Measurements from ENCODE around the gene F7.

Gene F7

GRCh38 chr13:113117335-113117872 lies 11.8 kb downstream of the F7 start:
- no peak for TF ChIP-seq CTCF (IDR thresholded peaks at IDR 0.05)

GRCh38 chr13:113117911-113118260 lies 12.3 kb downstream of the F7 start:
- DNase-seq (ENCODE audit: low spot score), result peak; percentile 45
- TF ChIP-seq CTCF (IDR thresholded peaks at IDR 0.05), result no peak
- H3K4me3 ChIP-seq, result no peak overlapping the region
- no peak overlapping the region for H3K27ac ChIP-seq

More at GRCh38 chr13:113117335-113117872, 11.8 kb downstream of the F7 start:
- no peak for DNase-seq (ENCODE audit: low spot score)
- Histone ChIP-seq H3K27ac (no peak overlapping the region), H3K4me3 (no peak overlapping the region)

GRCh38 chr13:113118261-113119021 lies 12.8 kb downstream of the F7 start:
- H3K4me3 ChIP-seq, result no peak overlapping the region
- H3K27ac ChIP-seq, result no peak overlapping the region
- no peak for TF ChIP-seq CTCF (IDR thresholded peaks at IDR 0.05)
- DNase-seq (ENCODE audit: low spot score), result peak; percentile 47

- TF ChIP-seq CTCF (IDR thresholded peaks at IDR 0.05), result no peak
- Histone ChIP-seq H3K27ac (no peak overlapping the region), H3K4me3 (no peak overlapping the region)
- peak; percentile 33 for DNase-seq (ENCODE audit: low spot score)
These were observed 13.7 kb downstream of the F7 start for GRCh38 chr13:113119166-113119821.

GRCh38 chr13:113119822-113120189 lies 14.2 kb downstream of the F7 start:
- Histone ChIP-seq H3K4me3 (no peak overlapping the region), H3K27ac (no peak overlapping the region)
- TF ChIP-seq CTCF (IDR thresholded peaks at IDR 0.05), result no peak
- peak; percentile 46 for DNase-seq (ENCODE audit: low spot score)

- TF ChIP-seq CTCF (IDR thresholded peaks at IDR 0.05), result no peak
- peak; percentile 64 for DNase-seq (ENCODE audit: low spot score)
- H3K27ac ChIP-seq, result no peak overlapping the region
- no peak overlapping the region for H3K4me3 ChIP-seq
These were observed 14.9 kb downstream of the F7 start for GRCh38 chr13:113120300-113121182.

All from coronary artery (tissue), 2 donors.